Measurements from ENCODE around the gene BEND3. TPM values are rescaled to one million over a fixed set of nuclear protein-coding genes. Genes with fewer than 3 reads are reported as not detected.
A peak's percentile ranks its signal among the peaks of the same experiment; 100 is the strongest.
"Not testable (repeated sequence)": the region's sequence is repeated elsewhere in the genome, so short reads cannot be mapped to it uniquely, and the experiment has no call there.

Gene BEND3
- total RNA-seq, 1 donor from 2014 or later: 12.6 TPM

GRCh38 chr6:107129370-107129925 is 14.1 kb upstream of the BEND3 start:
- Mint-ChIP-seq H3K27me3 (peaks cover 2% of the 10 kb centered on the region), H3K36me3 (ENCODE audit: low read depth) (no peaks in the 10 kb centered on the region), H3K4me1 (peaks cover 2% of the 10 kb centered on the region), H3K4me3 (no peak overlapping the region), H3K9me3 (no peaks in the 10 kb centered on the region), H3K27ac (no peak overlapping the region)
- DNase-seq: no peak
- intact Hi-C loops (cut with micrococcal nuclease): no loop called here

DNA sequence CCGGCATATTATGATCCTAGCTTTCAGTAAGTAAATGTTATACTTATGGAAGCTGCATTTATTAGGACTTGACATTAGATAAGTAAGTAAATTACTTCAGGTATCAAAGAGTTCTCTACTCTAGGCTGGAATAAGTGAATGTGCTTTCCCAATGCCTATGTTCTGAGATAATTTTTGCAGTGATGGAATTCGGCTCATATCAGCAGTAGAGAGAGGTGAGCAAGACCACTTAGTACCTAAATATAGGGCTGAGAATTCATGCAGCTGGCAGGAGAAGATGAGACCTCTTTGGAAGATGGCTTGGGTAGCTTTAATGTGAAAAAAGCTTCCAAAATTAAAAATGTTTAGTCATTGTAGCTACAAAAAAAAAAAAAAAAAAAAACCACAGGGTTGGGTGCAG is 13.3 kb upstream of the BEND3 start:
- H3K27me3 Mint-ChIP-seq: peaks cover 2% of the 10 kb centered on the region
- intact Hi-C loops (cut with micrococcal nuclease): no loop called here
- H3K4me1 Mint-ChIP-seq: peaks cover 2% of the 10 kb centered on the region
- no peaks in the 10 kb centered on the region for H3K9me3 Mint-ChIP-seq
- no peak overlapping the region for H3K4me3 Mint-ChIP-seq
- H3K36me3 Mint-ChIP-seq (ENCODE audit: low read depth): no peaks in the 10 kb centered on the region
- H3K27ac Mint-ChIP-seq: no peak overlapping the region
- DNase-seq: no peak

DNA sequence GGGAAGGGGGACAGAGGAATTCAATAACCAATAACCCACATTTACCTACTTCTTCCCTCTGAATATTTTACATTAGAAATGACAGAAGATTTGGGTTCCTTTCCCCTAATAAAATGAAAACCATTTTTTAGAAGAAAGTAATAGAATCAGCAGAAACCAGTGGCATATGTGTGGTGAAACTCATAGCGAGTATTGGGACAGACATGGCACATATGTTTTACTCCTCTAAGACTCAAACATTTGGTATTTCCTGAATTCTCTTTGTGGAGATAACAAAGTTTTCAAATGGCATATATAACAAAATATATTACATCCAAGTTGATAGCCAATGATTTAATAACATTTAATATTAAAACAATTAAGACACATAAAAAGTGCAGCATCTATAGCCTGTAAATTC is 12.9 kb upstream of the BEND3 start:
- Mint-ChIP-seq H3K4me1 (peaks cover 2% of the 10 kb centered on the region), H3K36me3 (ENCODE audit: low read depth) (no peaks in the 10 kb centered on the region), H3K27me3 (peaks cover 2% of the 10 kb centered on the region), H3K4me3 (no peak overlapping the region), H3K27ac (no peak overlapping the region), H3K9me3 (no peaks in the 10 kb centered on the region)
- intact Hi-C loops (cut with micrococcal nuclease): no loop called here
- DNase-seq: no peak

DNA sequence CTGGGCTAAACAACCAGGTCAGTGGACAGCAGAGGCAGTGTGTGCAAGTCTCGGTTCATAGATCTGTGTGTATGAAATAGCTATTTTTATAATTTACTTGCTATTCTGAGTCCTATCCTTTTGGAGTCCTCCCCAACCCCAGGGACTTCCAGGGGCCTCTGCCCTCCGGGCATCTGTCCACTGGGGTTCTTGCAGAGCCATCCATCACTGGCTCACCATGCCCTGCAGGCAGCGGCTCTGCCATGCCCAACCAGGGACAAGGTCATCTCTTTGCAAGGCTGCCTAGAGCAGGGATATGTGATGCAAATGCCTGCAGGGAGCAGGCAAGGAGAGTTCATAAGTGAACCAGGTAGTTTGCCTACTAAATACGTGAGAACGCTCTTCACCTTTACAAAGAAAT is 10.5 kb upstream of the BEND3 start:
- intact Hi-C loops (cut with micrococcal nuclease): no loop called here
- Mint-ChIP-seq H3K4me1 (peaks cover 2% of the 10 kb centered on the region), H3K27me3 (peaks cover 2% of the 10 kb centered on the region), H3K9me3 (no peaks in the 10 kb centered on the region), H3K4me3 (no peak overlapping the region), H3K27ac (no peak overlapping the region), H3K36me3 (ENCODE audit: low read depth) (no peaks in the 10 kb centered on the region)
- no peak for DNase-seq

GRCh38 chr6:107124934-107125348 is 9.6 kb upstream of the BEND3 start:
- H3K27me3 Mint-ChIP-seq: peaks cover 2% of the 10 kb centered on the region
- intact Hi-C loops (cut with micrococcal nuclease): no loop called here

DNA sequence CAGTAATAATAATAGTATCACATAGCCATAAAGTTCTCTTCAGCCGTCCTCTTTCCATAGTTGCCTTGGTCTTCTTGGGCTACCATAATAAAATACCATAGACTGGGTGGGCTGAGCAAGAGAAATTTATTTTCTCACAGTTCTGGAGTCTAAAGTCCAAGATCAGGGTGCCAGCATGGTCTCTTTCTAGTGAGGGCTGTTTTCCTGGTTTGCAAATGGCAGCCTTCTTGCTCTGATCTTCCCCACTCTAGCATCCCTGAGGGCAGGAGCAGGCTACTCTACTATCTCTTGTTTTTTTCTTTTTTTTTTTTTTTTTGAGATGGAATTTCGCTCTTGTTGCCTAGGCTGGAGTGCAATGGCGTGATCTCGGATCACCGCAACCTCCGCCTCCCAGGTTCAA is 8.2 kb upstream of the BEND3 start:
- DNase-seq: no peak
- no peak overlapping the region for H3K4me3 Mint-ChIP-seq
- H3K9me3 Mint-ChIP-seq: no peaks in the 10 kb centered on the region
- intact Hi-C loops (cut with micrococcal nuclease): no loop called here
- H3K27ac Mint-ChIP-seq: no peak overlapping the region
- peaks cover 2% of the 10 kb centered on the region for H3K4me1 Mint-ChIP-seq
- H3K36me3 Mint-ChIP-seq (ENCODE audit: low read depth): no peaks in the 10 kb centered on the region
- H3K27me3 Mint-ChIP-seq: peaks cover 4% of the 10 kb centered on the region

More at GRCh38 chr6:107124934-107125348, 9.6 kb upstream of the BEND3 start:
- H3K4me1 Mint-ChIP-seq: peaks cover 2% of the 10 kb centered on the region
- no peak overlapping the region for H3K27ac Mint-ChIP-seq
- H3K36me3 Mint-ChIP-seq (ENCODE audit: low read depth): no peaks in the 10 kb centered on the region
- no peak overlapping the region for H3K4me3 Mint-ChIP-seq
- DNase-seq: no peak
- no peaks in the 10 kb centered on the region for H3K9me3 Mint-ChIP-seq

DNA sequence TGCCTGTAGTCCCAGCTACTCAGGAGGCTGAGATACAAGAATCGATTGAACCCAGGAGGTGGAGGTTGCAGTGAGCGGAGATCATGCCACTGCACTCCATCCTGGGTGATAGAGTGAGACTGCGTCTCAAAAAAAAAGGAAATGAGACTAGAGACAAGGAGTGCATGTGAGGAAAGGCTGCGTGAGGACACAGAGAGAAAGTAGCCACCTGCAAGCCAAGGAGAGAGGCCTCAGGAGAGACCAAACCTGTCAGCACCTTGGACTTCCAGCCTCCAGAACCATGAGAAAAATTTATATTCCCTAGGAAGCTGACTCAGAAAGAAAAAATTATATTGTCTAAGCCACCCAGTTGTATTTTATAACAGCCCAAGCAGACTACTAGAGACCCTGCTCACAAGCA is 7.4 kb upstream of the BEND3 start:
- intact Hi-C loops (cut with micrococcal nuclease): no loop called here
- peaks cover 4% of the 10 kb centered on the region for H3K27me3 Mint-ChIP-seq
- DNase-seq: no peak
- H3K4me1 Mint-ChIP-seq: peaks cover 2% of the 10 kb centered on the region
- no peaks in the 10 kb centered on the region for H3K36me3 Mint-ChIP-seq (ENCODE audit: low read depth)
- no peaks in the 10 kb centered on the region for H3K9me3 Mint-ChIP-seq
- no peak overlapping the region for H3K27ac Mint-ChIP-seq
- no peak overlapping the region for H3K4me3 Mint-ChIP-seq

- Mint-ChIP-seq H3K36me3 (ENCODE audit: low read depth) (no peaks in the 10 kb centered on the region), H3K27me3 (peaks cover 8% of the 10 kb centered on the region), H3K27ac (no peak overlapping the region), H3K9me3 (no peaks in the 10 kb centered on the region), H3K4me1 (peaks cover 2% of the 10 kb centered on the region), H3K4me3 (no peak overlapping the region)
- intact Hi-C loops (cut with micrococcal nuclease): no loop called here
- DNase-seq: no peak
Measured at GRCh38 chr6:107121964-107122495, 6.7 kb upstream of the BEND3 start.

GRCh38 chr6:107121266-107121665 is 6.0 kb upstream of the BEND3 start:
- DNase-seq: no peak
- no peaks in the 10 kb centered on the region for H3K9me3 Mint-ChIP-seq
- no peak overlapping the region for H3K4me3 Mint-ChIP-seq
- peaks cover 15% of the 10 kb centered on the region for H3K27me3 Mint-ChIP-seq
- no peaks in the 10 kb centered on the region for H3K36me3 Mint-ChIP-seq (ENCODE audit: low read depth)
- intact Hi-C loops (cut with micrococcal nuclease): no loop called here
- H3K4me1 Mint-ChIP-seq: peaks cover 9% of the 10 kb centered on the region
- H3K27ac Mint-ChIP-seq: no peak overlapping the region

GRCh38 chr6:107120404-107120803 is 5.1 kb upstream of the BEND3 start:
- Mint-ChIP-seq H3K9me3 (no peaks in the 10 kb centered on the region), H3K4me1 (peaks cover 13% of the 10 kb centered on the region), H3K27me3 (peaks cover 20% of the 10 kb centered on the region), H3K36me3 (ENCODE audit: low read depth) (no peaks in the 10 kb centered on the region), H3K27ac (no peak overlapping the region), H3K4me3 (no peak overlapping the region)
- intact Hi-C loops (cut with micrococcal nuclease): no loop called here
- no peak for DNase-seq

- intact Hi-C loops (cut with micrococcal nuclease): loop anchor here (10.0 kb wide), 2 partner anchors 336 to 594 kb away; partner anchors contain the start of gene PDSS2
Measured at GRCh38 chr6:107118976-107119375, 3.7 kb upstream of the BEND3 start.

GRCh38 chr6:107118540-107118939 is 3.2 kb upstream of the BEND3 start:
- H3K4me3 Mint-ChIP-seq; H3K27ac Mint-ChIP-seq; H3K36me3 Mint-ChIP-seq (ENCODE audit: low read depth); DNase-seq; H3K9me3 Mint-ChIP-seq: not testable (repeated sequence)
- peaks cover 20% of the 10 kb centered on the region for H3K27me3 Mint-ChIP-seq
- intact Hi-C loops (cut with micrococcal nuclease): loop anchor here (10.0 kb wide), 2 partner anchors 336 to 594 kb away; partner anchors contain the start of gene PDSS2
- H3K4me1 Mint-ChIP-seq: peaks cover 13% of the 10 kb centered on the region

More at GRCh38 chr6:107118976-107119375, 3.7 kb upstream of the BEND3 start:
- no peak overlapping the region for H3K4me3 Mint-ChIP-seq
- no peak for DNase-seq
- H3K36me3 Mint-ChIP-seq (ENCODE audit: low read depth): no peaks in the 10 kb centered on the region
- H3K27me3 Mint-ChIP-seq: peaks cover 20% of the 10 kb centered on the region
- peaks cover 10% of the 10 kb centered on the region for H3K4me1 Mint-ChIP-seq
- H3K9me3 Mint-ChIP-seq: no peaks in the 10 kb centered on the region
- H3K27ac Mint-ChIP-seq: no peak overlapping the region

- H3K4me3 Mint-ChIP-seq: peak overlapping the region; percentile 82
- no peak for DNase-seq
- H3K27ac Mint-ChIP-seq: peak overlapping the region; percentile 56
- peaks cover 16% of the 10 kb centered on the region for H3K4me1 Mint-ChIP-seq
- no peaks in the 10 kb centered on the region for H3K9me3 Mint-ChIP-seq
- H3K27me3 Mint-ChIP-seq: peaks cover 20% of the 10 kb centered on the region
- intact Hi-C loops (cut with micrococcal nuclease): loop anchor here (10.0 kb wide), 2 partner anchors 338 to 592 kb away; partner anchors contain the start of gene PDSS2
- no peaks in the 10 kb centered on the region for H3K36me3 Mint-ChIP-seq (ENCODE audit: low read depth)
Measured at GRCh38 chr6:107116931-107117330, 1.6 kb upstream of the BEND3 start.

- DNase-seq: peak; percentile 70
- peak overlapping the region; percentile 82 for H3K4me3 Mint-ChIP-seq
- peaks cover 16% of the 10 kb centered on the region for H3K4me1 Mint-ChIP-seq
- H3K27me3 Mint-ChIP-seq: peaks cover 20% of the 10 kb centered on the region
- H3K36me3 Mint-ChIP-seq (ENCODE audit: low read depth): no peaks in the 10 kb centered on the region
- intact Hi-C loops (cut with micrococcal nuclease): loop anchor here (10.0 kb wide), 2 partner anchors 338 to 592 kb away; partner anchors contain the start of gene PDSS2
- H3K27ac Mint-ChIP-seq: peak overlapping the region; percentile 86
- H3K9me3 Mint-ChIP-seq: no peaks in the 10 kb centered on the region
Measured at GRCh38 chr6:107116328-107116892, 1.1 kb upstream of the BEND3 start.

Measured in activated CD4-positive, alpha-beta T cell treated with anti-CD3 and anti-CD28 coated beads, Interleukin-2, amount 10 ng/mL, durations not matched to agents 24 days and 14 days (primary cell).